ENCODE data around the gene MTRR. TPM values are rescaled to one million over a fixed set of nuclear protein-coding genes. Genes with fewer than 3 reads are reported as not detected.
A peak's percentile ranks its signal among the peaks of the same experiment; 100 is the strongest.

The MTRR gene
- total RNA-seq, 1 donor from 2014 or later, result 33.1 TPM

GRCh38 chr5:7844901-7845300, 24.0 kb upstream of the MTRR start:
- H3K9me3 ChIP-seq, result no peaks in the 10 kb centered on the region
- intact Hi-C loops (cut with DNase I), result no loop called here
- no peak for DNase-seq (ENCODE audit: extremely low spot score in 2 of 2)
- H3K27me3 ChIP-seq, result no peaks in the 10 kb centered on the region
- H3K4me3 ChIP-seq, result no peak overlapping the region
- H3K27ac ChIP-seq, result no peak overlapping the region
- TF ChIP-seq, protein P1, sequence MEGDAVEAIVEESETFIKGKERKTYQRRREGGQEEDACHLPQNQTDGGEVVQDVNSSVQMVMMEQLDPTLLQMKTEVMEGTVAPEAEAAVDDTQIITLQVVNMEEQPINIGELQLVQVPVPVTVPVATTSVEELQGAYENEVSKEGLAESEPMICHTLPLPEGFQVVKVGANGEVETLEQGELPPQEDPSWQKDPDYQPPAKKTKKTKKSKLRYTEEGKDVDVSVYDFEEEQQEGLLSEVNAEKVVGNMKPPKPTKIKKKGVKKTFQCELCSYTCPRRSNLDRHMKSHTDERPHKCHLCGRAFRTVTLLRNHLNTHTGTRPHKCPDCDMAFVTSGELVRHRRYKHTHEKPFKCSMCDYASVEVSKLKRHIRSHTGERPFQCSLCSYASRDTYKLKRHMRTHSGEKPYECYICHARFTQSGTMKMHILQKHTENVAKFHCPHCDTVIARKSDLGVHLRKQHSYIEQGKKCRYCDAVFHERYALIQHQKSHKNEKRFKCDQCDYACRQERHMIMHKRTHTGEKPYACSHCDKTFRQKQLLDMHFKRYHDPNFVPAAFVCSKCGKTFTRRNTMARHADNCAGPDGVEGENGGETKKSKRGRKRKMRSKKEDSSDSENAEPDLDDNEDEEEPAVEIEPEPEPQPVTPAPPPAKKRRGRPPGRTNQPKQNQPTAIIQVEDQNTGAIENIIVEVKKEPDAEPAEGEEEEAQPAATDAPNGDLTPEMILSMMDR (IDR thresholded peaks at IDR 0.05), result no peak
- TF ChIP-seq POLR2A (IDR thresholded peaks at IDR 0.05) (no peak), POLR2AphosphoS5 (IDR thresholded peaks at IDR 0.05; ENCODE audit: insufficient read depth in 1 of 2, low read depth in 1 of 2) (no peak)
- peaks cover 5% of the 10 kb centered on the region for H3K4me1 ChIP-seq
- H3K36me3 ChIP-seq, result no peaks in the 10 kb centered on the region

- peaks cover 10% of the 10 kb centered on the region for H3K4me1 ChIP-seq
- TF ChIP-seq, protein P1 (IDR thresholded peaks at IDR 0.05), result no peak
- no peak for TF ChIP-seq POLR2AphosphoS5 (IDR thresholded peaks at IDR 0.05; ENCODE audit: insufficient read depth in 1 of 2, low read depth in 1 of 2)
- no peak for TF ChIP-seq POLR2A (IDR thresholded peaks at IDR 0.05)
- no peaks in the 10 kb centered on the region for H3K27me3 ChIP-seq
- no peaks in the 10 kb centered on the region for H3K36me3 ChIP-seq
- H3K9me3 ChIP-seq, result no peaks in the 10 kb centered on the region
- no peak overlapping the region for H3K4me3 ChIP-seq
- no peak for DNase-seq (ENCODE audit: extremely low spot score in 2 of 2)
- no peak overlapping the region for H3K27ac ChIP-seq
- intact Hi-C loops (cut with DNase I), result no loop called here
Observed at GRCh38 chr5:7845557-7845956, 23.4 kb upstream of the MTRR start.

DNA sequence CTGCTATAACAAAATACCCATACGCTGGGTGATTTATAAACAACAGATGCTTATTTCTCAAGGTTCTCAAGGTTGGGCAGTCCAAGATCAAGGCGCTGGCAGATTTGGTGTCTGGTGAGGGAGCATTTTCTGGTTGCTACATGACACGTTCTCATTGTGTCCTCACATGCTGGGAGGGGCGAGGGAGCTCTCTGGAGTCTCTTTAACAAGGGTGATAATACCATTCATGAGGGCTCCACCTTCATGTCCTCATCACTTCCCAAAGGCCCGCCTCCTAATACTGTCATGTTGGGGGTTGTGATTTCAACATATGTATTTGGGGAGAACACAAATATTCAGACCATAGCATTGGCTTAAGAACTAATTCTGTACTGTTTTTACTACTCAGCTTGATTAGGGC, 22.6 kb upstream of the MTRR start:
- DNase-seq (ENCODE audit: extremely low spot score in 2 of 2), result no peak
- intact Hi-C loops (cut with DNase I), result no loop called here
- Histone ChIP-seq H3K27ac (no peak overlapping the region), H3K9me3 (no peaks in the 10 kb centered on the region), H3K27me3 (no peaks in the 10 kb centered on the region), H3K36me3 (no peaks in the 10 kb centered on the region), H3K4me3 (no peak overlapping the region), H3K4me1 (peaks cover 10% of the 10 kb centered on the region)
- TF ChIP-seq, protein P1 (IDR thresholded peaks at IDR 0.05), result no peak
- TF ChIP-seq POLR2A (IDR thresholded peaks at IDR 0.05) (no peak), POLR2AphosphoS5 (IDR thresholded peaks at IDR 0.05; ENCODE audit: insufficient read depth in 1 of 2, low read depth in 1 of 2) (no peak)

DNA sequence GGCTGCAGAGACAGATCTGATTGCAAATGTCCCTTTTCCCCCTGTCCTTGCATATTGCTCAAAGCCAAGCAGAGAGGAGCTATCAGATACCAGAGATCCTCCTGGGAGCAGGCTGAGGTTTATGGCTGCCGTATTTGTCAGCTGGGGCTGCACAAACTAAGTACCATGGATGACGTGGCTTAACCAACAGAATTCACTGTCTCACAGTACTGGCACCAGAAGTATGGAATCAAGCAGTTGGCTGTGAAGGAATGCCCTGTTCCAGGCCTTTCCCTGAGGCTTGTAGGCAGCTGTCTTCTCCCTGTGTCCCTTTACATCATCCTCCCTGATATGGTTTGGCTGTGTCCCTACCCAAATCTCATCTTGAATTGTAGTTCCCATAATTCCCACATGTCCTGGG, 20.7 kb upstream of the MTRR start:
- Histone ChIP-seq H3K36me3 (no peaks in the 10 kb centered on the region), H3K9me3 (no peaks in the 10 kb centered on the region), H3K27ac (no peak overlapping the region), H3K4me3 (no peak overlapping the region), H3K27me3 (no peaks in the 10 kb centered on the region), H3K4me1 (peaks cover 20% of the 10 kb centered on the region)
- intact Hi-C loops (cut with DNase I), result no loop called here
- DNase-seq (ENCODE audit: extremely low spot score in 2 of 2), result no peak
- TF ChIP-seq POLR2A (IDR thresholded peaks at IDR 0.05), result no peak
- TF ChIP-seq POLR2AphosphoS5 (IDR thresholded peaks at IDR 0.05; ENCODE audit: insufficient read depth in 1 of 2, low read depth in 1 of 2), result no peak
- TF ChIP-seq, protein P1 (IDR thresholded peaks at IDR 0.05), result no peak

DNA sequence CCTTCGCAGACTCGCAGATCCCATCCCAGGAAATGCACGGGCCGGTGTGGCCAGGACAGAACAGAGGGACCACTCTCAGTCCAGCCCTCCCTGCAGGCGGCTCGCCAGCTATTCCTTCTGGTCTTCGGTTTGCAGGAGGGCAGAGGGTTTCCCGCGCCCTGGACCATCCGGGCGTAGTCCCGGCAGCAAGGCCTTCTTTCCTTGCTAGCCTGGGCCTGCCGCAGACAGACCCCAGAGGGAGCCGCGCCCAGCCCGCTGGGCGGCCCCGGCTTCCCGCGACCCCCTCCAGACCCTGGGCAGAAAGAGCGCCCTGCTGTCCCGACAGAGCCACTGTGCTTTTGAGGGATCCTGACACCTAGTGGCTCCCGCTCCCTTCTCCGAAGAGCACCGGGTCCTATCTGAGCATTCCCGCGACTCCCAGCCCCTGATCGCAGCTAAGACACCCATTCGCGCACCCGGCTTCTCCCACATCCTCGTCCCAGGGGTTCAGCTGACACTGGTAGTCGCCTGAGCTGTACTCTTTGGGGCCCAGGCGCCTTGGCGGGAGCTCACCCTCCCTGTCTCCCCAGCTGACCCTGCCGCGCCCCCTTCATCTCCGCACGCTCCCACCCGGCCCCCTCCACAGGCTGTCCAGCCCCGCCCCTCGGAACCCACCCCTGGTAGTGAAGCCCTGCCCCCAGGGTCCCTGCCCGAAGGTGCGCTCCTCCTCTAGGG, 19.1 kb upstream of the MTRR start:
- no peaks in the 10 kb centered on the region for H3K36me3 ChIP-seq
- no peaks in the 10 kb centered on the region for H3K9me3 ChIP-seq
- intact Hi-C loops (cut with DNase I), result no loop called here
- TF ChIP-seq, protein P1 (IDR thresholded peaks at IDR 0.05), result peak in 1 of 3 experiments; percentile 7
- no peak for TF ChIP-seq POLR2A (IDR thresholded peaks at IDR 0.05)
- TF ChIP-seq POLR2AphosphoS5 (IDR thresholded peaks at IDR 0.05; ENCODE audit: insufficient read depth in 1 of 2, low read depth in 1 of 2), result peak in 1 of 2 donors; percentile 43
- H3K27me3 ChIP-seq, result no peaks in the 10 kb centered on the region
- peak overlapping the region; percentile 57 to 74 for H3K4me3 ChIP-seq
- peaks cover 20% of the 10 kb centered on the region for H3K4me1 ChIP-seq
- peak overlapping the region; percentile 52 for H3K27ac ChIP-seq
- DNase-seq (ENCODE audit: extremely low spot score in 2 of 2), result no peak

Data from vagina (tissue), 2 donors.